Measurements from ENCODE around the gene ALOX12B. TPM values are rescaled to one million over a fixed set of nuclear protein-coding genes. Genes with fewer than 3 reads are reported as not detected.

ALOX12B gene
- total and polyA plus RNA-seq, 2 of the 13 experiments (the other 11 are each of a cell fraction or from before 2014, with no cell fraction given) = 0.13 TPM; not detected in 1

GRCh38 chr17:8119581-8120519 is 32.3 kb upstream of the ALOX12B start (continued):
- TF ChIP-seq ZBTB49 (CRISPR knock-in tag; IDR thresholded peaks at IDR 0.05; ENCODE audit: borderline replicate concordance) (no peak), ZNF558 (CRISPR knock-in tag; IDR thresholded peaks at IDR 0.05; ENCODE audit: borderline replicate concordance) (peak; percentile 55; the same call in 1 of the 2 replicates), IKZF4 (CRISPR knock-in tag; IDR thresholded peaks at IDR 0.05; ENCODE audit: borderline replicate concordance, low read depth, not compliant biosample characterization) (no peak), ZNF574 (CRISPR knock-in tag; IDR thresholded peaks at IDR 0.05) (peak; percentile 34; the same call in 1 of the 2 replicates), ZNF335 (CRISPR knock-in tag; IDR thresholded peaks at IDR 0.05) (no peak), ZNF10 (CRISPR knock-in tag; IDR thresholded peaks at IDR 0.05; ENCODE audit: borderline replicate concordance, low read depth) (no peak), SRF (IDR thresholded peaks at IDR 0.05; ENCODE audit: low read depth, low read length) (no peak), GPN1 (CRISPR knock-in tag; IDR thresholded peaks at IDR 0.05; ENCODE audit: borderline replicate concordance) (no peak), ZNF550 (CRISPR knock-in tag; IDR thresholded peaks at IDR 0.05; ENCODE audit: borderline replicate concordance) (no peak)
- TF ChIP-seq, protein P1, sequence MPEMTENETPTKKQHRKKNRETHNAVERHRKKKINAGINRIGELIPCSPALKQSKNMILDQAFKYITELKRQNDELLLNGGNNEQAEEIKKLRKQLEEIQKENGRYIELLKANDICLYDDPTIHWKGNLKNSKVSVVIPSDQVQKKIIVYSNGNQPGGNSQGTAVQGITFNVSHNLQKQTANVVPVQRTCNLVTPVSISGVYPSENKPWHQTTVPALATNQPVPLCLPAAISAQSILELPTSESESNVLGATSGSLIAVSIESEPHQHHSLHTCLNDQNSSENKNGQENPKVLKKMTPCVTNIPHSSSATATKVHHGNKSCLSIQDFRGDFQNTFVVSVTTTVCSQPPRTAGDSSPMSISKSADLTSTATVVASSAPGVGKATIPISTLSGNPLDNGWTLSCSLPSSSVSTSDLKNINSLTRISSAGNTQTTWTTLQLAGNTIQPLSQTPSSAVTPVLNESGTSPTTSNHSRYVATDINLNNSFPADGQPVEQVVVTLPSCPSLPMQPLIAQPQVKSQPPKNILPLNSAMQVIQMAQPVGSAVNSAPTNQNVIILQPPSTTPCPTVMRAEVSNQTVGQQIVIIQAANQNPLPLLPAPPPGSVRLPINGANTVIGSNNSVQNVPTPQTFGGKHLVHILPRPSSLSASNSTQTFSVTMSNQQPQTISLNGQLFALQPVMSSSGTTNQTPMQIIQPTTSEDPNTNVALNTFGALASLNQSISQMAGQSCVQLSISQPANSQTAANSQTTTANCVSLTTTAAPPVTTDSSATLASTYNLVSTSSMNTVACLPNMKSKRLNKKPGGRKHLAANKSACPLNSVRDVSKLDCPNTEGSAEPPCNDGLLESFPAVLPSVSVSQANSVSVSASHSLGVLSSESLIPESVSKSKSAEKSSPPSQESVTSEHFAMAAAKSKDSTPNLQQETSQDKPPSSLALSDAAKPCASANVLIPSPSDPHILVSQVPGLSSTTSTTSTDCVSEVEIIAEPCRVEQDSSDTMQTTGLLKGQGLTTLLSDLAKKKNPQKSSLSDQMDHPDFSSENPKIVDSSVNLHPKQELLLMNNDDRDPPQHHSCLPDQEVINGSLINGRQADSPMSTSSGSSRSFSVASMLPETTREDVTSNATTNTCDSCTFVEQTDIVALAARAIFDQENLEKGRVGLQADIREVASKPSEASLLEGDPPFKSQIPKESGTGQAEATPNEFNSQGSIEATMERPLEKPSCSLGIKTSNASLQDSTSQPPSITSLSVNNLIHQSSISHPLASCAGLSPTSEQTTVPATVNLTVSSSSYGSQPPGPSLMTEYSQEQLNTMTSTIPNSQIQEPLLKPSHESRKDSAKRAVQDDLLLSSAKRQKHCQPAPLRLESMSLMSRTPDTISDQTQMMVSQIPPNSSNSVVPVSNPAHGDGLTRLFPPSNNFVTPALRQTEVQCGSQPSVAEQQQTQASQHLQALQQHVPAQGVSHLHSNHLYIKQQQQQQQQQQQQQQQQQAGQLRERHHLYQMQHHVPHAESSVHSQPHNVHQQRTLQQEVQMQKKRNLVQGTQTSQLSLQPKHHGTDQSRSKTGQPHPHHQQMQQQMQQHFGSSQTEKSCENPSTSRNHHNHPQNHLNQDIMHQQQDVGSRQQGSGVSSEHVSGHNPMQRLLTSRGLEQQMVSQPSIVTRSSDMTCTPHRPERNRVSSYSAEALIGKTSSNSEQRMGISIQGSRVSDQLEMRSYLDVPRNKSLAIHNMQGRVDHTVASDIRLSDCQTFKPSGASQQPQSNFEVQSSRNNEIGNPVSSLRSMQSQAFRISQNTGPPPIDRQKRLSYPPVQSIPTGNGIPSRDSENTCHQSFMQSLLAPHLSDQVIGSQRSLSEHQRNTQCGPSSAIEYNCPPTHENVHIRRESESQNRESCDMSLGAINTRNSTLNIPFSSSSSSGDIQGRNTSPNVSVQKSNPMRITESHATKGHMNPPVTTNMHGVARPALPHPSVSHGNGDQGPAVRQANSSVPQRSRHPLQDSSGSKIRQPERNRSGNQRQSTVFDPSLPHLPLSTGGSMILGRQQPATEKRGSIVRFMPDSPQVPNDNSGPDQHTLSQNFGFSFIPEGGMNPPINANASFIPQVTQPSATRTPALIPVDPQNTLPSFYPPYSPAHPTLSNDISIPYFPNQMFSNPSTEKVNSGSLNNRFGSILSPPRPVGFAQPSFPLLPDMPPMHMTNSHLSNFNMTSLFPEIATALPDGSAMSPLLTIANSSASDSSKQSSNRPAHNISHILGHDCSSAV (CRISPR knock-in tag; IDR thresholded peaks at IDR 0.05; ENCODE audit: borderline replicate concordance) = no peak; the same call in 1 of the 2 replicates
- TF ChIP-seq, protein P2, sequence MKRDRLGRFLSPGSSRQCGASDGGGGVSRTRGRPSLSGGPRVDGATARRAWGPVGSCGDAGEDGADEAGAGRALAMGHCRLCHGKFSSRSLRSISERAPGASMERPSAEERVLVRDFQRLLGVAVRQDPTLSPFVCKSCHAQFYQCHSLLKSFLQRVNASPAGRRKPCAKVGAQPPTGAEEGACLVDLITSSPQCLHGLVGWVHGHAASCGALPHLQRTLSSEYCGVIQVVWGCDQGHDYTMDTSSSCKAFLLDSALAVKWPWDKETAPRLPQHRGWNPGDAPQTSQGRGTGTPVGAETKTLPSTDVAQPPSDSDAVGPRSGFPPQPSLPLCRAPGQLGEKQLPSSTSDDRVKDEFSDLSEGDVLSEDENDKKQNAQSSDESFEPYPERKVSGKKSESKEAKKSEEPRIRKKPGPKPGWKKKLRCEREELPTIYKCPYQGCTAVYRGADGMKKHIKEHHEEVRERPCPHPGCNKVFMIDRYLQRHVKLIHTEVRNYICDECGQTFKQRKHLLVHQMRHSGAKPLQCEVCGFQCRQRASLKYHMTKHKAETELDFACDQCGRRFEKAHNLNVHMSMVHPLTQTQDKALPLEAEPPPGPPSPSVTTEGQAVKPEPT (CRISPR knock-in tag; IDR thresholded peaks at IDR 0.05; ENCODE audit: low read depth) = no peak

All from HepG2 (cell line).